Tibial nerve (tissue), 4 donors: ENCODE measurements around the gene RRAS2.
"Not testable (repeated sequence)": the region's sequence is repeated elsewhere in the genome, so short reads cannot be mapped to it uniquely, and the experiment has no call there.

ENCODE experiments used
- CTCF ChIP-seq, 5 experiments: fragments of 200-600 bp in 3 of 5; fragments of 450-650 bp in 2 of 5; sonication (generic) in 3 of 5; IDR thresholded peaks; one replicate each; pipeline ENCODE4 v1.5.1; 2016 to 2019; ENCODE audit warnings: antibody characterized with exemption in 5 of 5, mild to moderate bottlenecking in 3 of 5, moderate library complexity in 2 of 5
- EP300 ChIP-seq, 2 donors: sonication (generic); formaldehyde crosslinking; IDR thresholded peaks; one replicate each; pipeline ENCODE4 v1.6.1; 2017; ENCODE audit warnings: antibody characterized with exemption in 2 of 2, mild to moderate bottlenecking in 1 of 2
- POLR2A ChIP-seq, 2 donors: fragments of 450-650 bp; IDR thresholded peaks; one replicate each; pipeline ENCODE4 v1.6.1; 2017; ENCODE audit warnings: antibody characterized with exemption in 2 of 2, mild to moderate bottlenecking in 2 of 2, moderate library complexity in 2 of 2

GRCh38 chr11:14406116-14406515 lies 47.1 kb upstream of the RRAS2 start:
- TF ChIP-seq CTCF, POLR2A, EP300 (IDR thresholded peaks at IDR 0.05): not testable (repeated sequence)
